Fibroblast of lung (primary cell): ENCODE data around the gene CLSTN2. TPM values are rescaled to one million over a fixed set of nuclear protein-coding genes. Genes with fewer than 3 reads are reported as not detected.
A peak's percentile ranks its signal among the peaks of the same experiment; 100 is the strongest.

Experiments
- DNase-seq, 2 donors: peaks; one replicate each; pipeline versions ENCODE4 v3.0.0 to v3.0.0-alpha.2; 2010; ENCODE audit warnings: low read depth in 2 of 2
- H2AFZ ChIP-seq: 2 replicates; pipeline ENCODE4 v1.5.1; 2012; ENCODE audit warnings: low read length, control low read depth, inconsistent platforms
- H3K27ac ChIP-seq: 2 replicates; pipeline ENCODE4 v1.5.1; 2011; ENCODE audit warnings: low read length, control low read depth; ENCODE audit not compliant: insufficient read depth
- H3K27me3 ChIP-seq: 2 replicates; pipeline ENCODE4 v1.5.1; 2011; ENCODE audit warnings: mild to moderate bottlenecking, low read length; ENCODE audit not compliant: control insufficient read depth, insufficient read depth
- H3K36me3 ChIP-seq: 2 replicates; pipeline ENCODE4 v1.5.1; 2011; ENCODE audit warnings: low read length; ENCODE audit not compliant: control insufficient read depth, insufficient read depth
- H3K4me1 ChIP-seq: 2 replicates; pipeline ENCODE4 v1.5.1; 2011; ENCODE audit warnings: low read length; ENCODE audit not compliant: control insufficient read depth, insufficient read depth; ENCODE audit errors: extremely low read depth
- H3K4me2 ChIP-seq: 2 replicates; pipeline ENCODE4 v1.5.1; 2011; ENCODE audit warnings: low read length, control low read depth; ENCODE audit not compliant: insufficient read depth; ENCODE audit errors: extremely low read depth
- H3K4me3 ChIP-seq, 4 experiments: fragments of 200-600 bp in 1 of 4; sonication (generic) in 1 of 4; replicated peaks in 1 of 4; 2 replicates each; pipeline ENCODE4 v1.5.1; 2011 to 2016; ENCODE audit warnings: low read length in 4 of 4, low read depth in 3 of 4, mild to moderate bottlenecking in 3 of 4, control low read depth in 2 of 4, inconsistent platforms in 1 of 4, mixed read lengths in 1 of 4; ENCODE audit not compliant: insufficient read depth in 1 of 4; ENCODE audit errors: control extremely low read depth in 1 of 4
- H3K79me2 ChIP-seq: 2 replicates; pipeline ENCODE4 v1.5.1; 2012; ENCODE audit warnings: mild to moderate bottlenecking, low read length, inconsistent platforms; ENCODE audit not compliant: control insufficient read depth, insufficient read depth
- H3K9ac ChIP-seq: 2 replicates; pipeline ENCODE4 v1.5.1; 2011; ENCODE audit warnings: mild to moderate bottlenecking, low read length, control low read depth; ENCODE audit not compliant: insufficient read depth
- H3K9me3 ChIP-seq: 2 replicates; pipeline ENCODE4 v1.5.1; 2012; ENCODE audit warnings: low read depth, low read length; ENCODE audit not compliant: control insufficient read depth, insufficient read depth
- H4K20me1 ChIP-seq: 2 replicates; pipeline ENCODE4 v1.5.1; 2011; ENCODE audit warnings: low read length; ENCODE audit not compliant: control insufficient read depth, insufficient read depth; ENCODE audit errors: extremely low read depth
- EZH2 ChIP-seq: IDR thresholded peaks from 2 replicates; pipeline ENCODE4 v1.5.1; 2012; ENCODE audit warnings: low read length, control low read depth, mild to moderate bottlenecking; ENCODE audit errors: missing control alignments
- polyA plus RNA-seq, 2 donors: library from polyadenylated mRNA; depleted of rRNA in 1 of 2; stranded (reverse) in 1 of 2; unstranded in 1 of 2; fragments of >200 nt; gene quantifications; 2 replicates each; pipeline ENCODE4 v1.2.1, GENCODE V29; 2011 to 2012; ENCODE audit warnings: missing spikeins in 1 of 2
- total RNA-seq: library from RNA; depleted of rRNA; stranded (reverse); fragments of >200 nt; gene quantifications from 2 replicates; pipeline ENCODE4 v1.2.1, GENCODE V29; 2014
- TF ChIP-seq, protein P1 (sequence below), 2 donors: IDR thresholded peaks in 1 of 2; conservative IDR thresholded peaks in 1 of 2; 1 replicate in 1 of 2; 2 replicates in 1 of 2; pipeline ENCODE4 v1.5.1; 2011 to 2012; ENCODE audit warnings: low read length in 2 of 2, control low read depth in 1 of 2, inconsistent platforms in 1 of 2, low read depth in 1 of 2, mild to moderate bottlenecking in 1 of 2

The CLSTN2 gene
- total and polyA plus RNA-seq, 2 donors (not counting 1 experiment from before 2014, with no cell fraction given), result under 0.01 to 1.3 TPM

- H3K9me3 ChIP-seq, result no peaks in the 10 kb centered on the region
- no peak overlapping the region for H3K4me3 ChIP-seq
- H3K9ac ChIP-seq, result no peak overlapping the region
- no peaks in the 10 kb centered on the region for H4K20me1 ChIP-seq
- peak; percentile 6 to 85 for DNase-seq
- H2AFZ ChIP-seq, result no peak overlapping the region
- no peak overlapping the region for H3K27ac ChIP-seq
- H3K36me3 ChIP-seq, result no peaks in the 10 kb centered on the region
- no peak overlapping the region for H3K4me2 ChIP-seq
- H3K79me2 ChIP-seq, result no peaks in the 10 kb centered on the region
- no peaks in the 10 kb centered on the region for H3K27me3 ChIP-seq
- TF ChIP-seq, protein P1, sequence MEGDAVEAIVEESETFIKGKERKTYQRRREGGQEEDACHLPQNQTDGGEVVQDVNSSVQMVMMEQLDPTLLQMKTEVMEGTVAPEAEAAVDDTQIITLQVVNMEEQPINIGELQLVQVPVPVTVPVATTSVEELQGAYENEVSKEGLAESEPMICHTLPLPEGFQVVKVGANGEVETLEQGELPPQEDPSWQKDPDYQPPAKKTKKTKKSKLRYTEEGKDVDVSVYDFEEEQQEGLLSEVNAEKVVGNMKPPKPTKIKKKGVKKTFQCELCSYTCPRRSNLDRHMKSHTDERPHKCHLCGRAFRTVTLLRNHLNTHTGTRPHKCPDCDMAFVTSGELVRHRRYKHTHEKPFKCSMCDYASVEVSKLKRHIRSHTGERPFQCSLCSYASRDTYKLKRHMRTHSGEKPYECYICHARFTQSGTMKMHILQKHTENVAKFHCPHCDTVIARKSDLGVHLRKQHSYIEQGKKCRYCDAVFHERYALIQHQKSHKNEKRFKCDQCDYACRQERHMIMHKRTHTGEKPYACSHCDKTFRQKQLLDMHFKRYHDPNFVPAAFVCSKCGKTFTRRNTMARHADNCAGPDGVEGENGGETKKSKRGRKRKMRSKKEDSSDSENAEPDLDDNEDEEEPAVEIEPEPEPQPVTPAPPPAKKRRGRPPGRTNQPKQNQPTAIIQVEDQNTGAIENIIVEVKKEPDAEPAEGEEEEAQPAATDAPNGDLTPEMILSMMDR (conservative IDR thresholded peaks at IDR 0.05 in 1 of 2, IDR thresholded peaks at IDR 0.05 in 1 of 2; ENCODE audit: low read depth in 1 of 2, low read length in 2 of 2), result no peak
- TF ChIP-seq EZH2, result no peak
- H3K4me1 ChIP-seq, result no peaks in the 10 kb centered on the region
Observed at GRCh38 chr3:140441006-140441405, 506.0 kb downstream of the CLSTN2 start.

GRCh38 chr3:140442621-140443020 lies 507.6 kb downstream of the CLSTN2 start:
- TF ChIP-seq, protein P1 (conservative IDR thresholded peaks at IDR 0.05 in 1 of 2, IDR thresholded peaks at IDR 0.05 in 1 of 2; ENCODE audit: low read depth in 1 of 2, low read length in 2 of 2), result no peak
- no peak for TF ChIP-seq EZH2
- Histone ChIP-seq H3K4me2 (no peak overlapping the region), H3K4me3 (no peak overlapping the region), H3K4me1 (no peaks in the 10 kb centered on the region), H3K36me3 (no peaks in the 10 kb centered on the region), H2AFZ (no peak overlapping the region), H3K27me3 (no peaks in the 10 kb centered on the region), H3K27ac (no peak overlapping the region), H3K9ac (no peak overlapping the region), H3K79me2 (no peaks in the 10 kb centered on the region), H3K9me3 (no peaks in the 10 kb centered on the region), H4K20me1 (no peaks in the 10 kb centered on the region)
- DNase-seq, result peak in 1 of 2 donors; percentile 22

- H3K4me1 ChIP-seq, result no peaks in the 10 kb centered on the region
- TF ChIP-seq, protein P1 (conservative IDR thresholded peaks at IDR 0.05 in 1 of 2, IDR thresholded peaks at IDR 0.05 in 1 of 2; ENCODE audit: low read depth in 1 of 2, low read length in 2 of 2), result no peak
- no peak overlapping the region for H3K4me2 ChIP-seq
- no peaks in the 10 kb centered on the region for H3K9me3 ChIP-seq
- no peak overlapping the region for H3K9ac ChIP-seq
- DNase-seq, result no peak
- H2AFZ ChIP-seq, result no peak overlapping the region
- no peaks in the 10 kb centered on the region for H3K79me2 ChIP-seq
- no peaks in the 10 kb centered on the region for H3K27me3 ChIP-seq
- H3K36me3 ChIP-seq, result no peaks in the 10 kb centered on the region
- no peaks in the 10 kb centered on the region for H4K20me1 ChIP-seq
- no peak overlapping the region for H3K27ac ChIP-seq
- H3K4me3 ChIP-seq, result no peak overlapping the region
Observed at GRCh38 chr3:140443073-140443472, 508.1 kb downstream of the CLSTN2 start.
